HG03196 (cell line): Measurements from ENCODE around the gene DAD1.
"Not testable (repeated sequence)": the region's sequence is repeated elsewhere in the genome, so short reads cannot be mapped to it uniquely, and the experiment has no call there.

Experiments used
- ATAC-seq: cut with Tn5 transposase; IDR thresholded peaks from one replicate; pipeline ENCODE4 v1.9.1; 2021; ENCODE audit not compliant: unreplicated experiment

DAD1 gene

GRCh38 chr14:22569737-22570131, 19.3 kb downstream of the DAD1 start:
- no peak for ATAC-seq

GRCh38 chr14:22569106-22569736, 19.8 kb downstream of the DAD1 start:
- ATAC-seq = no peak

- no peak for ATAC-seq
Measured at GRCh38 chr14:22567437-22567836, 21.6 kb downstream of the DAD1 start.

GRCh38 chr14:22566845-22567244, 22.2 kb downstream of the DAD1 start:
- no peak for ATAC-seq

- ATAC-seq = not testable (repeated sequence)
Measured at GRCh38 chr14:22566266-22566665, 22.8 kb downstream of the DAD1 start.

- ATAC-seq = peak; percentile 28
Measured at GRCh38 chr14:22565391-22565945, 23.6 kb downstream of the DAD1 start.

GRCh38 chr14:22564463-22564862, 24.6 kb downstream of the DAD1 start:
- ATAC-seq = no peak

- no peak for ATAC-seq
Measured at GRCh38 chr14:22563987-22564386, 25.0 kb downstream of the DAD1 start.

- ATAC-seq = no peak
Measured at GRCh38 chr14:22561661-22562579, 27.1 kb downstream of the DAD1 start.

- no peak for ATAC-seq
Measured at GRCh38 chr14:22561366-22561660, 27.7 kb downstream of the DAD1 start.

GRCh38 chr14:22560662-22561365, 28.2 kb downstream of the DAD1 start:
- ATAC-seq = no peak

GRCh38 chr14:22559041-22559440, 30.0 kb downstream of the DAD1 start:
- ATAC-seq = no peak

- no peak for ATAC-seq
Measured at GRCh38 chr14:22558221-22558913, 30.7 kb downstream of the DAD1 start.

- ATAC-seq = no peak
Measured at GRCh38 chr14:22557846-22558220, 31.2 kb downstream of the DAD1 start.

- peak; percentile 29 for ATAC-seq
Measured at GRCh38 chr14:22556990-22557623, 31.9 kb downstream of the DAD1 start.

GRCh38 chr14:22556021-22556989, 32.7 kb downstream of the DAD1 start:
- ATAC-seq = peak; percentile 55

GRCh38 chr14:22555384-22556011, 33.5 kb downstream of the DAD1 start:
- peak; percentile 15 for ATAC-seq

GRCh38 chr14:22554498-22555383, 34.3 kb downstream of the DAD1 start:
- no peak for ATAC-seq
